ENCODE data around the gene IL1A. TPM values are rescaled to one million over a fixed set of nuclear protein-coding genes. Genes with fewer than 3 reads are reported as not detected.

Gene IL1A
- total RNA-seq (2011; cell fraction: chromatin; rRNA removed; ENCODE audit: low replicate concordance) = 0.32 TPM in 1 of 2 replicates, not detected in the other
- not detected in 2 replicates for total RNA-seq (2011; cell fraction: nucleolus; rRNA removed)
- total RNA-seq (2011; cell fraction: nucleoplasm; rRNA removed) = 0.46 TPM in 1 of 2 replicates, not detected in the other
- 0.14 TPM in 1 of 2 replicates, not detected in the other for total RNA-seq (2014; rRNA removed)
- total RNA-seq (2014; rRNA removed; fragmentation: Illumina TruSeq; extraction: Trizol) = 0.15 and 0.19 TPM in 2 replicates
- 0.08 TPM in 1 of 2 replicates, not detected in the other for total RNA-seq (2015; rRNA removed; fragmentation: Illumina TruSeq; extraction: Trizol)
- 0.09 TPM in 1 of 2 replicates, not detected in the other for total RNA-seq (2021)
- polyA plus RNA-seq (2011; rRNA removed) = 0.07 and 0.09 TPM in 2 replicates
- 0.09 TPM in 1 of 2 replicates, not detected in the other for polyA plus RNA-seq (2011; cell fraction: cytosol; rRNA removed)
- polyA plus RNA-seq (2011; cell fraction: nucleus; rRNA removed) = 0.11 and 0.13 TPM in 2 replicates
- 0.30 and 1.4 TPM in 2 replicates for polyA plus RNA-seq (2012)
- 0.08 and 0.15 TPM in 2 replicates for polyA plus RNA-seq (2014; fragmentation: Illumina TruSeq; extraction: Trizol)
- under 1 TPM in 1 of 2 experiments, not detected in 1; 0.27 TPM for polyA plus RNA-seq (2014; fragmentation: Nextera tagmentation; extraction: Ambion mirVana)
- polyA plus RNA-seq (2014; rRNA removed) = 0.03 TPM in 1 of 2 replicates, not detected in the other
- 0.07 TPM in 1 of 2 replicates, not detected in the other for polyA minus RNA-seq (2011; rRNA and poly(A)+ RNA removed)
- not detected in 2 replicates for polyA minus RNA-seq (2011; cell fraction: cytosol; rRNA and poly(A)+ RNA removed)
- polyA minus RNA-seq (2011; cell fraction: nucleus; rRNA and poly(A)+ RNA removed) = not detected in 2 replicates
- percentile 33 among the genes with signal in this experiment for Bru-seq, nascent RNA
- percentile 28 among the genes with signal in this experiment for BruChase-seq, experiment 1, labeled RNA remaining after a 2-hour chase
- BruChase-seq, experiment 2, labeled RNA remaining after a 6-hour chase = percentile 36 among the genes with signal in this experiment
- long read RNA-seq, experiment 1 = 0 reads
- long read RNA-seq, experiment 2 = 0 reads
- long read RNA-seq, experiment 3 = 0 reads

GRCh38 chr2:112784199-112785189 is at the start of gene IL1A:
Gene IL1A (minus strand): TSS chr2:112784493. CDS start chr2:112783770, 723 bp downstream.
- no peaks in the 10 kb centered on the region for H3K27me3 ChIP-seq (ENCODE audit: control insufficient read depth in 2 of 2, insufficient read depth in 2 of 2, low read length in 2 of 2)
- no peaks in the 10 kb centered on the region for H3K79me2 ChIP-seq (ENCODE audit: control insufficient read depth, insufficient read depth, low read length)
- H3K4me3 ChIP-seq = no peak within 1 kb of the TSS
- WGBS (ENCODE audit: insufficient coverage, low coverage, missing lambda C conversion rate) = 7% methylated on average over 13 of the region's 13 CpGs
- BruUV-seq (replicated peaks) = no TSS peak
- no peaks in the 10 kb centered on the region for H4K20me1 ChIP-seq (replicated peaks; ENCODE audit: control insufficient read depth, insufficient read depth, low read length)
- ChIA-PET CTCF (ENCODE audit: low intra/inter-chr PET ratio) (no interaction called here), POLR2A (interaction anchor here (0.7 to 1.2 kb wide), 4 partner anchors 10 to 38 kb away, joined by 3 to 5 read pairs (median 3); no protein-coding TSS in a partner anchor)
- H3K36me3 ChIP-seq (ENCODE audit: control insufficient read depth, insufficient read depth, low read length) = no peaks in the 10 kb centered on the region
- peak; percentile 36 to 65 (median 45) for DNase-seq (ENCODE audit: extremely low read depth in 1 of 4, low spot score in 3 of 4)
- peak within 1 kb of the TSS; percentile 79 for H2AFZ ChIP-seq (ENCODE audit: low read depth, low read length)
- H3K4me1 ChIP-seq (replicated peaks in 1 of 2; ENCODE audit: control insufficient read depth in 2 of 2, insufficient read depth in 2 of 2, low read length in 2 of 2) = peaks cover 0 to 35% of the 10 kb centered on the region in 2 experiments; a peak in 4 of 5 replicates
- peak; percentile 84 for ATAC-seq
- H3K9ac ChIP-seq (ENCODE audit: insufficient read depth in 1 of 2, low read depth in 2 of 2, low read length in 2 of 2) = peak within 1 kb of the TSS in 1 of 2 experiments; percentile 13; a peak in 1 of 4 replicates
- peak; percentile 76 for FAIRE-seq
- H3K4me2 ChIP-seq (ENCODE audit: insufficient read depth, low read length) = peak within 1 kb of the TSS; percentile 56
- in situ Hi-C loops (cut with MboI) = no loop called here
- no peaks in the 10 kb centered on the region for H3K9me3 ChIP-seq (replicated peaks; ENCODE audit: control insufficient read depth, insufficient read depth, low read depth, low read length)
- intact Hi-C loops (cut with micrococcal nuclease) = no loop called here
- no peak within 1 kb of the TSS for H3K27ac ChIP-seq (ENCODE audit: extremely low read depth, low read depth, low read length)
- H3K9me1 ChIP-seq (ENCODE audit: control insufficient read depth, insufficient read depth, low read length) = no peaks in the 10 kb centered on the region
- TF ChIP-seq SLC30A9 (CRISPR knock-in tag; IDR thresholded peaks at IDR 0.05) = no peak
- TF ChIP-seq ZBTB43 (CRISPR knock-in tag; IDR thresholded peaks at IDR 0.05) = no peak
- no peak for TF ChIP-seq ZFX (CRISPR knock-in tag; IDR thresholded peaks at IDR 0.05)
- TF ChIP-seq MBD2 (IDR thresholded peaks at IDR 0.05; ENCODE audit: borderline replicate concordance, low read depth) = no peak
- TF ChIP-seq ZNF507 (tag; conservative IDR thresholded peaks at IDR 0.05) = no peak
- TF ChIP-seq PKNOX1 (IDR thresholded peaks at IDR 0.05) = peak; percentile 53
- TF ChIP-seq TSHZ1 (CRISPR knock-in tag; IDR thresholded peaks at IDR 0.05) = no peak
- no peak for TF ChIP-seq MITF (IDR thresholded peaks at IDR 0.05)

All from K562 (cell line).